ENCODE results near the gene GINM1. TPM values are rescaled to one million over a fixed set of nuclear protein-coding genes. Genes with fewer than 3 reads are reported as not detected.

The GINM1 gene
- total RNA-seq, 1 experiment from 2014 or later, result 25.0 TPM

- peak; percentile 58 for DNase-seq (ENCODE audit: low read depth, low spot score)
- no peak overlapping the region for H3K4me3 ChIP-seq (replicated peaks in 1 of 2; ENCODE audit: low read depth in 1 of 2, low read length in 2 of 2)
- ChIA-PET POLR2A (interaction anchor here (1.0 kb wide), 1 partner anchor 84 kb away, joined by 3 read pairs; no protein-coding TSS in a partner anchor), RAD21 (ENCODE audit: low non-redundant PET in 1 of 2, low total read pairs in 2 of 2, uncharacterized antibody in 2 of 2, unreplicated experiment in 2 of 2) (no interaction called here), CTCF (interaction anchor here (1.0 to 1.1 kb wide), 6 partner anchors 8 to 532 kb away, joined by 3 to 7 read pairs (median 4); partner anchors contain the start of gene PPIL4)
- peak overlapping the region; percentile 92 for H2AFZ ChIP-seq (ENCODE audit: low read depth, low read length, poor library complexity, severe bottlenecking)
- H4K20me1 ChIP-seq (ENCODE audit: insufficient read depth), result no peaks in the 10 kb centered on the region
- H3K27me3 ChIP-seq (ENCODE audit: insufficient read depth, low read length), result no peaks in the 10 kb centered on the region
- TF ChIP-seq CTCF (IDR thresholded peaks at IDR 0.05 in 2 of 3, conservative IDR thresholded peaks at IDR 0.05 in 1 of 3; ENCODE audit: borderline replicate concordance in 1 of 3, insufficient read depth in 1 of 3, low read depth in 2 of 3, low read length in 2 of 3), result peak in 2 of 3 experiments; percentile 61 to 71; a peak in 4 of 6 replicates
- no peak for TF ChIP-seq CBX3 (IDR thresholded peaks at IDR 0.05; ENCODE audit: low read depth)
- no peak for TF ChIP-seq SRF (IDR thresholded peaks at IDR 0.05; ENCODE audit: low read depth)
- H3K4me1 ChIP-seq (ENCODE audit: control insufficient read depth in 1 of 2, insufficient read depth in 2 of 2, low read length in 2 of 2), result peaks cover 2 to 4% of the 10 kb centered on the region in 2 experiments; a peak in 2 of 4 replicates
- no peaks in the 10 kb centered on the region for H3K9me3 ChIP-seq (ENCODE audit: control insufficient read depth in 1 of 2, insufficient read depth in 1 of 2, low read depth in 1 of 2, low read length in 2 of 2)
- H3K36me3 ChIP-seq (ENCODE audit: control insufficient read depth in 1 of 2, insufficient read depth in 2 of 2, low read length in 2 of 2), result no peaks in the 10 kb centered on the region
- peak overlapping the region; percentile 40; the same call in 1 of the 2 replicates for H3K4me2 ChIP-seq (ENCODE audit: low read length)
- no peaks in the 10 kb centered on the region for H3K9me2 ChIP-seq (ENCODE audit: insufficient read depth)
- H3K27ac ChIP-seq (ENCODE audit: low read depth, low read length), result no peak overlapping the region
- peak; percentile 83 for ATAC-seq
- H3K79me2 ChIP-seq (ENCODE audit: insufficient read depth, low read length), result no peaks in the 10 kb centered on the region
- intact Hi-C loops (cut with micrococcal nuclease), result no loop called here
- no peak overlapping the region for H3K9ac ChIP-seq (ENCODE audit: low read length)
- BruUV-seq (replicated peaks), result no TSS peak
These were observed 5.4 kb upstream of the GINM1 start for GRCh38 chr6:149560736-149561135.

- Histone ChIP-seq H3K79me2 (ENCODE audit: insufficient read depth, low read length) (peaks cover 14% of the 10 kb centered on the region), H3K4me1 (ENCODE audit: control insufficient read depth in 1 of 2, insufficient read depth in 2 of 2, low read length in 2 of 2) (peaks cover 8 to 13% of the 10 kb centered on the region in 2 experiments; a peak in 3 of 4 replicates), H3K27me3 (ENCODE audit: insufficient read depth, low read length) (no peaks in the 10 kb centered on the region), H3K27ac (ENCODE audit: low read depth, low read length) (no peak overlapping the region), H3K4me2 (ENCODE audit: low read length) (no peak overlapping the region), H3K9ac (ENCODE audit: low read length) (no peak overlapping the region), H3K9me2 (ENCODE audit: insufficient read depth) (no peaks in the 10 kb centered on the region), H3K9me3 (ENCODE audit: control insufficient read depth in 1 of 2, insufficient read depth in 1 of 2, low read depth in 1 of 2, low read length in 2 of 2) (no peaks in the 10 kb centered on the region), H4K20me1 (ENCODE audit: insufficient read depth) (no peaks in the 10 kb centered on the region), H3K36me3 (ENCODE audit: control insufficient read depth in 1 of 2, insufficient read depth in 2 of 2, low read length in 2 of 2) (no peaks in the 10 kb centered on the region), H2AFZ (ENCODE audit: low read depth, low read length, poor library complexity, severe bottlenecking) (peak overlapping the region; percentile 12), H3K4me3 (replicated peaks in 1 of 2; ENCODE audit: low read depth in 1 of 2, low read length in 2 of 2) (no peak overlapping the region)
- ChIA-PET POLR2A (no interaction called here), CTCF (interaction anchor here (1.7 kb wide), 1 partner anchor 18 kb away, joined by 4 read pairs; the partner anchor contains the start of gene PPIL4), RAD21 (ENCODE audit: low non-redundant PET in 1 of 2, low total read pairs in 2 of 2, uncharacterized antibody in 2 of 2, unreplicated experiment in 2 of 2) (interaction anchor here in 1 of 2 experiments (0.7 kb wide), 1 partner anchor 74 kb away, joined by 3 read pairs; no protein-coding TSS in a partner anchor)
- no peak for DNase-seq (ENCODE audit: low read depth, low spot score)
- no TSS peak for BruUV-seq (replicated peaks)
- TF ChIP-seq CEBPB (IDR thresholded peaks at IDR 0.05; ENCODE audit: low read depth) (no peak; the same call in 1 of the 2 replicates), CTCF (IDR thresholded peaks at IDR 0.05 in 2 of 3, conservative IDR thresholded peaks at IDR 0.05 in 1 of 3; ENCODE audit: borderline replicate concordance in 1 of 3, insufficient read depth in 1 of 3, low read depth in 2 of 3, low read length in 2 of 3) (no peak), JUND (IDR thresholded peaks at IDR 0.05) (peak; percentile 37; the same call in 1 of the 2 replicates), POLR2AphosphoS5 (IDR thresholded peaks at IDR 0.05; ENCODE audit: low read depth, low read length) (no peak), FOSL1 (IDR thresholded peaks at IDR 0.05; ENCODE audit: low read depth) (peak; percentile 55; the same call in 1 of the 2 replicates)
- intact Hi-C loops (cut with micrococcal nuclease), result no loop called here
- ATAC-seq, result no peak
These were observed 2.8 kb upstream of the GINM1 start for GRCh38 chr6:149563203-149563927.
